NT2/D1 (cell line): ENCODE data around the gene ADGRD1.

Experiments
- DNase-seq: peaks from one replicate; pipeline ENCODE4 v3.0.0-alpha.2; 2011; ENCODE audit warnings: low read depth, low spot score
- H3K27me3 ChIP-seq: 2 replicates; pipeline ENCODE4 v1.6.0; 2011; ENCODE audit warnings: mild to moderate bottlenecking; ENCODE audit not compliant: insufficient read length, insufficient read depth
- H3K36me3 ChIP-seq: 2 replicates; pipeline ENCODE4 v1.6.1; 2011; ENCODE audit warnings: mild to moderate bottlenecking, low read length, mixed read lengths; ENCODE audit not compliant: insufficient read depth, insufficient read length
- H3K4me1 ChIP-seq: 2 replicates; pipeline ENCODE4 v1.5.1; 2011; ENCODE audit not compliant: insufficient read depth, insufficient read length
- H3K4me3 ChIP-seq: 2 replicates; pipeline ENCODE4 v1.5.1; 2011; ENCODE audit warnings: low read depth; ENCODE audit not compliant: insufficient read length
- H3K9ac ChIP-seq: 2 replicates; pipeline ENCODE4 v1.6.0; 2011; ENCODE audit warnings: low read depth; ENCODE audit not compliant: insufficient read length
- H3K9me3 ChIP-seq: 2 replicates; pipeline ENCODE4 v1.5.1; 2011; ENCODE audit warnings: mild to moderate bottlenecking, low read length; ENCODE audit not compliant: insufficient read depth
- SUZ12 ChIP-seq: IDR thresholded peaks from 2 replicates; pipeline ENCODE4 v1.6.1; 2011; ENCODE audit not compliant: insufficient read length, insufficient read depth; ENCODE audit errors: extremely low read depth
- YY1 ChIP-seq: IDR thresholded peaks from 2 replicates; pipeline ENCODE4 v1.6.1; 2011; ENCODE audit not compliant: insufficient read length, insufficient read depth
- ZNF274 ChIP-seq: IDR thresholded peaks from 2 replicates; pipeline ENCODE4 v1.6.1; 2011; ENCODE audit warnings: mild to moderate bottlenecking, low read depth, low read length

ADGRD1 gene

DNA sequence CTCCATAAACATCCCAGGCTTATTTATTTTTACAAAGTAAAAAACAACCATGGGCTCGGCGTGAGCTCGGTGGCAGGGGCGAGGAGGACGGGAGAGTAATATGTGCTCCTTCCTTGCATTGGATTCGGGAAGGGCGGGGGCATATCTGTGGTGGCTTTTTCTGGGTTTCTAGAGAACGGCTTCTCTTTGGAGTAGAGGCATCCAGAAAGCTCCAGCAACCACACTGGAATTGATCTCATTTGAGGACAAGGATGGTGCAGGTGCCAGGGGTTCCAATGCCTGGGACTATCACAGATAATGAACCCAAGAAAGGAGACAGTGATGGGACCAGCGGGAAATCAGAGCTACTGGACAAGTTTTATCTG lies 18.9 kb downstream of the ADGRD1 start:
- TF ChIP-seq SUZ12 (no peak), ZNF274 (no peak), YY1 (no peak)
- H3K9ac ChIP-seq = no peak overlapping the region
- no peaks in the 10 kb centered on the region for H3K9me3 ChIP-seq
- DNase-seq = no peak
- H3K27me3 ChIP-seq = no peaks in the 10 kb centered on the region
- no peak overlapping the region for H3K4me3 ChIP-seq
- H3K4me1 ChIP-seq = peaks cover 4% of the 10 kb centered on the region
- peaks cover 2% of the 10 kb centered on the region for H3K36me3 ChIP-seq

DNA sequence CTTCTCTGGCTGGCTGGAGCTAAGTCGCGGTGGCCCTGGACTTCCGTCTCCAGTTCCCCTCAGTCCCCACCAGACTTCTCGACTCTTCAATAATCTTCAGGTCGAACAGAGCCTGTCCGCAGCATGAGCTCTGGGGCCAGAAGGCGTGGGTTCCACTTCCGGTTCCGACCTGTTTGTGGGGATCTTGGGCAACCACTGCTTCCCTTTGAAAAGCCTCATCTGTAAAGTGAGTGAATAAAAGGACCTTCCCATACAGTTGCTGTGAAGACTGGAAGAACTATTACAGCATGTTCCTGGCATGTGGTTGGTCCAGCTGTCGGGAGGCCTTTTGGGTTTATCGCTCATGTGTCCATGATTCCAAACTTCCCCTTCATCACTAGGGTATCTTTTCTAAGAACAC lies 19.4 kb downstream of the ADGRD1 start:
- H3K4me3 ChIP-seq = no peak overlapping the region
- H3K9me3 ChIP-seq = no peaks in the 10 kb centered on the region
- no peaks in the 10 kb centered on the region for H3K27me3 ChIP-seq
- peaks cover 7% of the 10 kb centered on the region for H3K4me1 ChIP-seq
- peaks cover 2% of the 10 kb centered on the region for H3K36me3 ChIP-seq
- TF ChIP-seq YY1 = no peak
- no peak for TF ChIP-seq ZNF274
- no peak for TF ChIP-seq SUZ12
- no peak overlapping the region for H3K9ac ChIP-seq
- no peak for DNase-seq

DNA sequence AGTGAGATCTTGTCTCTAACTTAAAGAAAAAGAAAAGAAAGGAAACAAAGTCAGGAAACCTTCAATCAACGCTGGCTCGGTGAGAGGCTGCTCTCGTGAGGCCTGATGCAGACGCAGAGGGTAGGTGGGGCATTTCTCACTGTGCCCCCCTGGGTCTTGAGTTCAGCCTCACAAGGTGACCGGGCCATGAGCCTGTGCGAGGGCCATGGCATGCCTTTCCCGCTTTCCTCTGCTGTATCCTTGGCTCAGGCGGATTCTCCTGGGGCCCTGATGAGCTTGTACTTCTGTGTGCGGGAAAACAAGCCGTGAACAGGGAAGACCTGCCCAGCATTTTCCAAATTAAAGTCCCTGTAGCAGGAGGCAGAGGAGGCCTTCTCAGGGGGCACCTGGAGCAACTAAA lies 20.2 kb downstream of the ADGRD1 start:
- Histone ChIP-seq H3K27me3 (no peaks in the 10 kb centered on the region), H3K9ac (no peak overlapping the region), H3K4me1 (peaks cover 7% of the 10 kb centered on the region), H3K36me3 (peaks cover 2% of the 10 kb centered on the region), H3K4me3 (no peak overlapping the region), H3K9me3 (no peaks in the 10 kb centered on the region)
- DNase-seq = no peak
- TF ChIP-seq SUZ12 (no peak), ZNF274 (no peak), YY1 (no peak)

DNA sequence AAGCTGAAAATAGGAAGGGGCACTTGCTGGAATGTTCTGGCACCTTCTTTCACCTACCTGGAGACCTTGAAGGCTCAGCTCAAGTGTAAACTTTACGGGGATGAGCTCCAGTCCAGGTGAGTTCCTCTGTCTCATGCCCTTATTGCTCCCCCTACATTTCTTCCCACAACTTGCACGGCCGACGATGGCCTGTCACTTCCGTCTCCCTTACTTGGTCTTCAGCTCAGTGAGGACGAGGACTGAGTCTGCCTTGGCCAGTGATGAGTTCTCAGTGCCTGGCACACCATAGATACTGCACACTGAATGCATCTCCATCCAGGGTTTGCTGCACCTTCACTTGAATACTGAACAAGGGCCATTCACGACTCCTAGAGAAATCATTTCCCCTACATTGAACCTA lies 21.4 kb downstream of the ADGRD1 start:
- no peak for DNase-seq
- no peak overlapping the region for H3K4me3 ChIP-seq
- H3K9ac ChIP-seq = no peak overlapping the region
- no peaks in the 10 kb centered on the region for H3K9me3 ChIP-seq
- no peaks in the 10 kb centered on the region for H3K27me3 ChIP-seq
- H3K4me1 ChIP-seq = peaks cover 7% of the 10 kb centered on the region
- TF ChIP-seq ZNF274 = no peak
- no peak for TF ChIP-seq SUZ12
- TF ChIP-seq YY1 = no peak
- peaks cover 2% of the 10 kb centered on the region for H3K36me3 ChIP-seq

DNA sequence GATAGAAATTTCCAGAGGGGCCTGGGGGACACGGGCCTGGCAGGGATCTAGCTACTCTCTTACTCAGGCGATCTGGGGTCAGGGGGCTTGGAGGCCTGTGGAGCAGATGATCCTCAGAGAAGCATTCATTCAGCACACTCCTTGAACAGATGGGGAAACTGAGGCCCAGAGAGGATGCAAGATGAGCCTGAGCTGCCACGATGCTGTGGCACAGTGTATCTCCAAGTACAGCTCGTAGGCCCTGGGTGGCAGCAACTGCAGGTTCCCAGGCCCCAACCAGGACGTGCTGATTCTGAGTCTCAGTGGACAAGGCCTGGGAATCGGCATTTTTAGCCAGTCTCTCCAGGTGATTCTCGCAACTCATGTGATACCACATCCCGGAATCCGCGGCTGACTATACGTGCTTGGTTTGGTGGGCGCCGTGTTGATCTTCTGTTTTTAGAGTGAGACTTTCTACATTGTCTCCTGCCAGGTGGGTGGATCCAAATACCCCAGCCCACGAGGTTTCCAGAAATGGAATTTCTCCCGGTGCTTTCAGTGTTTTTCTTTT lies 22.5 kb downstream of the ADGRD1 start:
- TF ChIP-seq ZNF274 (no peak), SUZ12 (no peak), YY1 (no peak)
- no peak overlapping the region for H3K9ac ChIP-seq
- peaks cover 2% of the 10 kb centered on the region for H3K36me3 ChIP-seq
- DNase-seq = no peak
- no peaks in the 10 kb centered on the region for H3K9me3 ChIP-seq
- peaks cover 7% of the 10 kb centered on the region for H3K4me1 ChIP-seq
- no peak overlapping the region for H3K4me3 ChIP-seq
- H3K27me3 ChIP-seq = no peaks in the 10 kb centered on the region

DNA sequence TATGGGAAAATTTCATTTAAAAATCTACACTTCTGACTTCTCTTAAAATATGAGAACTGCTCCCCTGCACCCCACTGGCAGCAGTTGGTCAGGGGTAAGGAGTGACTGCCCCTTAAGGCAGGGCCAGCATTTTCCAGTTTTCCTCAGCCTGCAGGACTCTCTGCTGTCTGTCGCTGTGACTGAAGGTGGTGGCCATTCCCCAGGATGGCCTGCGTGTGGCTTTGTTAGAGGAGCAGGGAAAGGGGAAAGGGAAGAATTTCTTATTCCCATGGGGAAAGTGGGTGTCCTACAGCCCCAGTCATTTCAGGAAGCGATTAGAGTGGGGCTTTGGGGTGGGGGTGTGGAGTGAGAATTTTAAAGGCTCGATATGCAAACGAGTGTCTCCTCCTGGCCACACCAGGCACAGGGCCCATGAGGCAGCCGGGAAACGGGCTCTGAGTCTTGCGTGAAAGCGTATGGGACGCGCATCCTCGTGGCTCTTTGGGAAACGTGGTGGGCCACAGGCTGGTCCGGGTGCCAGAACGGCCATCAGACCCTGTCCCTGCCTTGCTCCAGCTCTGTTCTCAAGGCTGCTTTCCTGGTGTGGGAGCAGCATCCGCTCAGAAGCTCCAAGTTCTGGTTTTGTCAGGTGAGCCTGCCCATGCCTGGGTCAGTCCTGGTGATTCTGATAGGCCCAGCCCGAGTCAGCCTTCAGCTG lies 23.5 kb downstream of the ADGRD1 start:
- H3K36me3 ChIP-seq = no peaks in the 10 kb centered on the region
- DNase-seq = no peak
- peaks cover 7% of the 10 kb centered on the region for H3K4me1 ChIP-seq
- no peak overlapping the region for H3K4me3 ChIP-seq
- TF ChIP-seq YY1 (no peak), SUZ12 (no peak), ZNF274 (no peak)
- no peaks in the 10 kb centered on the region for H3K27me3 ChIP-seq
- H3K9me3 ChIP-seq = no peaks in the 10 kb centered on the region
- no peak overlapping the region for H3K9ac ChIP-seq

DNA sequence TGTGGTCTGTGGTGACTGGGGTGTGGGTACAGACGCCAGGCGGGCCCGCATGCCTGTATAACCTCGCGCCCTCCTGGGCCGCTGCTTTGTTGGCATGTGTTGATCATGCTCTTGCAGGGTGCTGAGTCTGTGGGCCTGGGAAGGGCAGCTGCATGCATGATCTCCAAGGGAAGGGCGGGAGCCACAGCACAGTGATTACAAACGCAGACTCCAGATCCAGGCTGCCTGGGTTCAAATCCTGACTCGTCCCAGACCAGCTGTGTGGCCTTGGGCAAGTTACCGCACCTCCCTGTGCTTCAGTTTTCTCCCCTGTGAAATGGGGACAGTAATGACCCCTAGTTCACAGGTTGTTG lies 24.0 kb downstream of the ADGRD1 start:
- H3K4me3 ChIP-seq = no peak overlapping the region
- no peaks in the 10 kb centered on the region for H3K9me3 ChIP-seq
- H3K4me1 ChIP-seq = peaks cover 7% of the 10 kb centered on the region
- no peaks in the 10 kb centered on the region for H3K27me3 ChIP-seq
- H3K9ac ChIP-seq = no peak overlapping the region
- DNase-seq = no peak
- TF ChIP-seq SUZ12 (no peak), YY1 (no peak), ZNF274 (no peak)
- H3K36me3 ChIP-seq = no peaks in the 10 kb centered on the region
